HL-60 (cell line): ENCODE measurements around the gene KMT2C.

Source experiments
- CTCF ChIP-seq: IDR thresholded peaks from one replicate; pipeline ENCODE4 v1.5.1; 2011; ENCODE audit warnings: low read length, control low read depth, inconsistent platforms; ENCODE audit not compliant: insufficient read depth
- GABPA ChIP-seq: IDR thresholded peaks from 2 replicates; pipeline ENCODE4 v1.6.1; 2012; ENCODE audit warnings: low read depth
- POLR2AphosphoS5 ChIP-seq: IDR thresholded peaks from 2 replicates; pipeline ENCODE4 v1.6.1; 2012; ENCODE audit warnings: low read depth
- SPI1 ChIP-seq: IDR thresholded peaks from 2 replicates; pipeline ENCODE4 v1.6.1; 2012; ENCODE audit warnings: low read depth, mild to moderate bottlenecking, borderline replicate concordance
- TF ChIP-seq, protein P1 (sequence below): IDR thresholded peaks from 2 replicates; pipeline ENCODE4 v1.6.1; 2012; ENCODE audit warnings: low read depth; ENCODE audit not compliant: insufficient replicate concordance

DNA sequence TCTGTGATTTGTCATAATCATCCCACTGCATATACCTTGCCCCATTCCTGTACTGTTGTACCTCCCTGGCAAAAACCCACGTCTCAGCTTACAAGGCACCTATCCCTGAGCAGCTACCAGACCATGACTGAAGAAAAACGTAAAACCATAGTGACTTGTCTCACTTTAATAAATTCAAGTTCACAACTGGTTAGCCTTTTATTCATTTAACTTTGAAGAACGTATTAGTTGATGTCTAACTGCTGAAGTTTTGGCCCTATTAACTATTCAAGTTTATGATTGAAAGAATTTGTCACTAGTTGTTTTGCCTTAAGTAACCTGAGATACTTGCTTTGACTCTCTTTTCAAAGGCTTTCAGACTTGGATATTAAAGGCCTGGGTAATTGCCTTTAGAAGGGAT lies 350.7 kb downstream of the KMT2C start:
- no peak for TF ChIP-seq CTCF
- TF ChIP-seq POLR2AphosphoS5, result no peak
- TF ChIP-seq, protein P1, sequence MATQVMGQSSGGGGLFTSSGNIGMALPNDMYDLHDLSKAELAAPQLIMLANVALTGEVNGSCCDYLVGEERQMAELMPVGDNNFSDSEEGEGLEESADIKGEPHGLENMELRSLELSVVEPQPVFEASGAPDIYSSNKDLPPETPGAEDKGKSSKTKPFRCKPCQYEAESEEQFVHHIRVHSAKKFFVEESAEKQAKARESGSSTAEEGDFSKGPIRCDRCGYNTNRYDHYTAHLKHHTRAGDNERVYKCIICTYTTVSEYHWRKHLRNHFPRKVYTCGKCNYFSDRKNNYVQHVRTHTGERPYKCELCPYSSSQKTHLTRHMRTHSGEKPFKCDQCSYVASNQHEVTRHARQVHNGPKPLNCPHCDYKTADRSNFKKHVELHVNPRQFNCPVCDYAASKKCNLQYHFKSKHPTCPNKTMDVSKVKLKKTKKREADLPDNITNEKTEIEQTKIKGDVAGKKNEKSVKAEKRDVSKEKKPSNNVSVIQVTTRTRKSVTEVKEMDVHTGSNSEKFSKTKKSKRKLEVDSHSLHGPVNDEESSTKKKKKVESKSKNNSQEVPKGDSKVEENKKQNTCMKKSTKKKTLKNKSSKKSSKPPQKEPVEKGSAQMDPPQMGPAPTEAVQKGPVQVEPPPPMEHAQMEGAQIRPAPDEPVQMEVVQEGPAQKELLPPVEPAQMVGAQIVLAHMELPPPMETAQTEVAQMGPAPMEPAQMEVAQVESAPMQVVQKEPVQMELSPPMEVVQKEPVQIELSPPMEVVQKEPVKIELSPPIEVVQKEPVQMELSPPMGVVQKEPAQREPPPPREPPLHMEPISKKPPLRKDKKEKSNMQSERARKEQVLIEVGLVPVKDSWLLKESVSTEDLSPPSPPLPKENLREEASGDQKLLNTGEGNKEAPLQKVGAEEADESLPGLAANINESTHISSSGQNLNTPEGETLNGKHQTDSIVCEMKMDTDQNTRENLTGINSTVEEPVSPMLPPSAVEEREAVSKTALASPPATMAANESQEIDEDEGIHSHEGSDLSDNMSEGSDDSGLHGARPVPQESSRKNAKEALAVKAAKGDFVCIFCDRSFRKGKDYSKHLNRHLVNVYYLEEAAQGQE, result no peak
- no peak for TF ChIP-seq GABPA
- no peak for TF ChIP-seq SPI1
